ENCODE measurements around the gene MAST4.

MAST4 gene

GRCh38 chr5:67093279-67093678 lies 497.1 kb downstream of the MAST4 start:
- no peak for FAIRE-seq
- TF ChIP-seq POU2F2 (IDR thresholded peaks at IDR 0.05; ENCODE audit: low read depth, low read length) (no peak), PAX5 (IDR thresholded peaks at IDR 0.05; ENCODE audit: insufficient read depth, low read length, severe bottlenecking) (no peak), TAF1 (IDR thresholded peaks at IDR 0.05; ENCODE audit: low read depth, low read length) (no peak), POLR2A (IDR thresholded peaks at IDR 0.05; ENCODE audit: low read depth, low read length) (no peak), SPI1 (IDR thresholded peaks at IDR 0.05; ENCODE audit: low read depth, low read length) (no peak), POLR2AphosphoS5 (IDR thresholded peaks at IDR 0.05; ENCODE audit: low read depth, low read length) (no peak)
- DNase-seq (ENCODE audit: insufficient read length, low spot score), result no peak

GRCh38 chr5:67094476-67095300 lies 498.5 kb downstream of the MAST4 start:
- FAIRE-seq (no peak), DNase-seq (ENCODE audit: insufficient read length, low spot score) (no peak)
- TF ChIP-seq POLR2AphosphoS5 (IDR thresholded peaks at IDR 0.05; ENCODE audit: low read depth, low read length), result no peak
- TF ChIP-seq PAX5 (IDR thresholded peaks at IDR 0.05; ENCODE audit: insufficient read depth, low read length, severe bottlenecking), result no peak
- TF ChIP-seq SPI1 (IDR thresholded peaks at IDR 0.05; ENCODE audit: low read depth, low read length), result no peak
- TF ChIP-seq POU2F2 (IDR thresholded peaks at IDR 0.05; ENCODE audit: low read depth, low read length), result no peak
- TF ChIP-seq TAF1 (IDR thresholded peaks at IDR 0.05; ENCODE audit: low read depth, low read length), result no peak
- no peak for TF ChIP-seq POLR2A (IDR thresholded peaks at IDR 0.05; ENCODE audit: low read depth, low read length)

- FAIRE-seq, result no peak
- no peak for TF ChIP-seq POU2F2 (IDR thresholded peaks at IDR 0.05; ENCODE audit: low read depth, low read length)
- TF ChIP-seq PAX5 (IDR thresholded peaks at IDR 0.05; ENCODE audit: insufficient read depth, low read length, severe bottlenecking), result no peak
- no peak for TF ChIP-seq TAF1 (IDR thresholded peaks at IDR 0.05; ENCODE audit: low read depth, low read length)
- TF ChIP-seq SPI1 (IDR thresholded peaks at IDR 0.05; ENCODE audit: low read depth, low read length), result no peak
- TF ChIP-seq POLR2AphosphoS5 (IDR thresholded peaks at IDR 0.05; ENCODE audit: low read depth, low read length), result no peak
- no peak for TF ChIP-seq POLR2A (IDR thresholded peaks at IDR 0.05; ENCODE audit: low read depth, low read length)
- DNase-seq (ENCODE audit: insufficient read length, low spot score), result no peak
Observed at GRCh38 chr5:67095346-67096171, 499.4 kb downstream of the MAST4 start.

GRCh38 chr5:67098656-67099055 lies 502.5 kb downstream of the MAST4 start:
- TF ChIP-seq POLR2AphosphoS5 (IDR thresholded peaks at IDR 0.05; ENCODE audit: low read depth, low read length), result no peak
- TF ChIP-seq SPI1 (IDR thresholded peaks at IDR 0.05; ENCODE audit: low read depth, low read length), result no peak
- TF ChIP-seq PAX5 (IDR thresholded peaks at IDR 0.05; ENCODE audit: insufficient read depth, low read length, severe bottlenecking), result no peak
- no peak for TF ChIP-seq TAF1 (IDR thresholded peaks at IDR 0.05; ENCODE audit: low read depth, low read length)
- TF ChIP-seq POLR2A (IDR thresholded peaks at IDR 0.05; ENCODE audit: low read depth, low read length), result no peak
- TF ChIP-seq POU2F2 (IDR thresholded peaks at IDR 0.05; ENCODE audit: low read depth, low read length), result no peak
- FAIRE-seq (no peak), DNase-seq (ENCODE audit: insufficient read length, low spot score) (no peak)

- DNase-seq (ENCODE audit: insufficient read length, low spot score) (no peak), FAIRE-seq (no peak)
- no peak for TF ChIP-seq TAF1 (IDR thresholded peaks at IDR 0.05; ENCODE audit: low read depth, low read length)
- TF ChIP-seq POLR2A (IDR thresholded peaks at IDR 0.05; ENCODE audit: low read depth, low read length), result no peak
- TF ChIP-seq PAX5 (IDR thresholded peaks at IDR 0.05; ENCODE audit: insufficient read depth, low read length, severe bottlenecking), result no peak
- TF ChIP-seq POLR2AphosphoS5 (IDR thresholded peaks at IDR 0.05; ENCODE audit: low read depth, low read length), result no peak
- TF ChIP-seq SPI1 (IDR thresholded peaks at IDR 0.05; ENCODE audit: low read depth, low read length), result no peak
- TF ChIP-seq POU2F2 (IDR thresholded peaks at IDR 0.05; ENCODE audit: low read depth, low read length), result no peak
Observed at GRCh38 chr5:67100301-67100700, 504.1 kb downstream of the MAST4 start.

- DNase-seq (ENCODE audit: insufficient read length, low spot score), result no peak
- TF ChIP-seq POU2F2 (IDR thresholded peaks at IDR 0.05; ENCODE audit: low read depth, low read length) (no peak), PAX5 (IDR thresholded peaks at IDR 0.05; ENCODE audit: insufficient read depth, low read length, severe bottlenecking) (no peak), TAF1 (IDR thresholded peaks at IDR 0.05; ENCODE audit: low read depth, low read length) (no peak), SPI1 (IDR thresholded peaks at IDR 0.05; ENCODE audit: low read depth, low read length) (no peak), POLR2A (IDR thresholded peaks at IDR 0.05; ENCODE audit: low read depth, low read length) (no peak), POLR2AphosphoS5 (IDR thresholded peaks at IDR 0.05; ENCODE audit: low read depth, low read length) (no peak)
- no peak for FAIRE-seq
Observed at GRCh38 chr5:67102708-67103107, 506.5 kb downstream of the MAST4 start.

- DNase-seq (ENCODE audit: insufficient read length, low spot score) (no peak), FAIRE-seq (no peak)
- TF ChIP-seq POLR2AphosphoS5 (IDR thresholded peaks at IDR 0.05; ENCODE audit: low read depth, low read length) (no peak), POU2F2 (IDR thresholded peaks at IDR 0.05; ENCODE audit: low read depth, low read length) (no peak), TAF1 (IDR thresholded peaks at IDR 0.05; ENCODE audit: low read depth, low read length) (no peak), PAX5 (IDR thresholded peaks at IDR 0.05; ENCODE audit: insufficient read depth, low read length, severe bottlenecking) (no peak), SPI1 (IDR thresholded peaks at IDR 0.05; ENCODE audit: low read depth, low read length) (no peak)
Observed at GRCh38 chr5:67104859-67105258, 508.7 kb downstream of the MAST4 start.

GRCh38 chr5:67105270-67105669 lies 509.1 kb downstream of the MAST4 start:
- no peak for TF ChIP-seq POLR2AphosphoS5 (IDR thresholded peaks at IDR 0.05; ENCODE audit: low read depth, low read length)
- TF ChIP-seq POU2F2 (IDR thresholded peaks at IDR 0.05; ENCODE audit: low read depth, low read length), result no peak
- TF ChIP-seq SPI1 (IDR thresholded peaks at IDR 0.05; ENCODE audit: low read depth, low read length), result no peak
- TF ChIP-seq PAX5 (IDR thresholded peaks at IDR 0.05; ENCODE audit: insufficient read depth, low read length, severe bottlenecking), result no peak
- no peak for TF ChIP-seq POLR2A (IDR thresholded peaks at IDR 0.05; ENCODE audit: low read depth, low read length)
- no peak for TF ChIP-seq TAF1 (IDR thresholded peaks at IDR 0.05; ENCODE audit: low read depth, low read length)
- DNase-seq (ENCODE audit: insufficient read length, low spot score) (no peak), FAIRE-seq (no peak)

Data from GM12891 (cell line).